NCI-H1092 (cell line): ENCODE results near the gene SCAMP2.
A peak's percentile ranks its signal among the peaks of the same experiment; 100 is the strongest.
"Not testable (repeated sequence)": the region's sequence is repeated elsewhere in the genome, so short reads cannot be mapped to it uniquely, and the experiment has no call there.

Source experiments
- DNase-seq: peaks from one replicate; lab custom pipeline; 2025; lab: John Stamatoyannopoulos, UW

The SCAMP2 gene

GRCh38 chr15:74889883-74890664 lies 16.9 kb upstream of the SCAMP2 start, which contains the start of gene MPI:
TSS of gene MPI (plus strand) at chr15:74890042. CDS start at chr15:74890074, 32 bp downstream.
- DNase-seq = peak; percentile 56

GRCh38 chr15:74889390-74889882 lies 16.3 kb upstream of the SCAMP2 start:
- DNase-seq = no peak

GRCh38 chr15:74888716-74889115 lies 15.6 kb upstream of the SCAMP2 start:
- DNase-seq = no peak

GRCh38 chr15:74887537-74888193 lies 14.5 kb upstream of the SCAMP2 start:
- not testable (repeated sequence) for DNase-seq

- DNase-seq = no peak
These were observed 12.3 kb upstream of the SCAMP2 start for GRCh38 chr15:74885461-74885860.

GRCh38 chr15:74884428-74885223 lies 11.5 kb upstream of the SCAMP2 start:
- DNase-seq = no peak

GRCh38 chr15:74882528-74882927 lies 9.4 kb upstream of the SCAMP2 start:
- DNase-seq = no peak

- DNase-seq = no peak
These were observed 5.1 kb upstream of the SCAMP2 start for GRCh38 chr15:74878273-74878672.

- DNase-seq = no peak
These were observed 725 bp upstream of the SCAMP2 start for GRCh38 chr15:74873756-74874424.

- no peak for DNase-seq
These were observed 496 bp downstream of the SCAMP2 start for GRCh38 chr15:74872702-74873035.

- no peak for DNase-seq
These were observed 2.5 kb downstream of the SCAMP2 start for GRCh38 chr15:74870436-74871215.

GRCh38 chr15:74869726-74870407 lies 3.3 kb downstream of the SCAMP2 start:
- no peak for DNase-seq

- no peak for DNase-seq
These were observed 3.8 kb downstream of the SCAMP2 start for GRCh38 chr15:74869372-74869725.

- no peak for DNase-seq
These were observed 5.1 kb downstream of the SCAMP2 start for GRCh38 chr15:74868059-74868458.

GRCh38 chr15:74867466-74868038 lies 5.6 kb downstream of the SCAMP2 start:
- DNase-seq = no peak

- no peak for DNase-seq
These were observed 7.1 kb downstream of the SCAMP2 start for GRCh38 chr15:74866090-74866489.

GRCh38 chr15:74865316-74865715 lies 7.8 kb downstream of the SCAMP2 start:
- DNase-seq = no peak

- no peak for DNase-seq
These were observed 8.9 kb downstream of the SCAMP2 start for GRCh38 chr15:74864296-74864695.

GRCh38 chr15:74863239-74864056 lies 9.7 kb downstream of the SCAMP2 start:
- DNase-seq = no peak

- no peak for DNase-seq
These were observed 14.8 kb downstream of the SCAMP2 start for GRCh38 chr15:74858369-74858740.
